ENCODE results near the gene PPIG. TPM values are rescaled to one million over a fixed set of nuclear protein-coding genes. Genes with fewer than 3 reads are reported as not detected.
"Not testable (repeated sequence)": the region's sequence is repeated elsewhere in the genome, so short reads cannot be mapped to it uniquely, and the experiment has no call there.

The PPIG gene
- total RNA-seq, 1 donor, result 25.3 TPM

- Histone ChIP-seq H3K36me3 (ENCODE audit: insufficient read depth, low read length) (no peaks in the 10 kb centered on the region), H2AFZ (ENCODE audit: low read length) (no peak overlapping the region), H3K4me3 (ENCODE audit: insufficient read depth, low read length) (no peak overlapping the region), H3K4me2 (ENCODE audit: insufficient read depth, low read length) (no peak overlapping the region), H4K20me1 (ENCODE audit: insufficient read depth, low read length) (no peaks in the 10 kb centered on the region), H3K27ac (ENCODE audit: low read depth, low read length) (no peak overlapping the region), H3K9me3 (ENCODE audit: low read depth, low read length) (no peaks in the 10 kb centered on the region), H3K79me2 (ENCODE audit: insufficient read depth, low read length) (no peaks in the 10 kb centered on the region), H3K27me3 (ENCODE audit: insufficient read depth, low read length) (peaks cover 5% of the 10 kb centered on the region), H3K4me1 (ENCODE audit: insufficient read depth, low read length) (no peaks in the 10 kb centered on the region)
- no peak for DNase-seq (ENCODE audit: insufficient read length, low spot score, missing footprints)
- TF ChIP-seq CTCF (IDR thresholded peaks at IDR 0.05; ENCODE audit: extremely low read depth, low read depth, low read length), result no peak
Observed at GRCh38 chr2:169683425-169684134, 99.4 kb downstream of the PPIG start.

GRCh38 chr2:169684135-169684565 lies 100.0 kb downstream of the PPIG start:
- H3K79me2 ChIP-seq (ENCODE audit: insufficient read depth, low read length), result no peaks in the 10 kb centered on the region
- TF ChIP-seq CTCF (IDR thresholded peaks at IDR 0.05; ENCODE audit: extremely low read depth, low read depth, low read length), result no peak
- no peaks in the 10 kb centered on the region for H4K20me1 ChIP-seq (ENCODE audit: insufficient read depth, low read length)
- H3K27ac ChIP-seq (ENCODE audit: low read depth, low read length), result no peak overlapping the region
- no peak for DNase-seq (ENCODE audit: insufficient read length, low spot score, missing footprints)
- no peak overlapping the region for H3K4me3 ChIP-seq (ENCODE audit: insufficient read depth, low read length)
- H3K9me3 ChIP-seq (ENCODE audit: low read depth, low read length), result no peaks in the 10 kb centered on the region
- H2AFZ ChIP-seq (ENCODE audit: low read length), result no peak overlapping the region
- no peak overlapping the region for H3K4me2 ChIP-seq (ENCODE audit: insufficient read depth, low read length)
- H3K4me1 ChIP-seq (ENCODE audit: insufficient read depth, low read length), result no peaks in the 10 kb centered on the region
- no peaks in the 10 kb centered on the region for H3K36me3 ChIP-seq (ENCODE audit: insufficient read depth, low read length)
- H3K27me3 ChIP-seq (ENCODE audit: insufficient read depth, low read length), result peaks cover 5% of the 10 kb centered on the region

GRCh38 chr2:169684712-169685111 lies 100.6 kb downstream of the PPIG start:
- not testable (repeated sequence) for H3K79me2 ChIP-seq (ENCODE audit: insufficient read depth, low read length); H3K4me2 ChIP-seq (ENCODE audit: insufficient read depth, low read length); H2AFZ ChIP-seq (ENCODE audit: low read length); DNase-seq (ENCODE audit: insufficient read length, low spot score, missing footprints); H3K4me3 ChIP-seq (ENCODE audit: insufficient read depth, low read length); H3K27me3 ChIP-seq (ENCODE audit: insufficient read depth, low read length); H3K36me3 ChIP-seq (ENCODE audit: insufficient read depth, low read length); H3K27ac ChIP-seq (ENCODE audit: low read depth, low read length); H3K9me3 ChIP-seq (ENCODE audit: low read depth, low read length); H3K4me1 ChIP-seq (ENCODE audit: insufficient read depth, low read length); H4K20me1 ChIP-seq (ENCODE audit: insufficient read depth, low read length)

- H3K36me3 ChIP-seq (ENCODE audit: insufficient read depth, low read length); H3K9me3 ChIP-seq (ENCODE audit: low read depth, low read length); H4K20me1 ChIP-seq (ENCODE audit: insufficient read depth, low read length); H3K4me1 ChIP-seq (ENCODE audit: insufficient read depth, low read length); H3K79me2 ChIP-seq (ENCODE audit: insufficient read depth, low read length); H3K4me3 ChIP-seq (ENCODE audit: insufficient read depth, low read length); DNase-seq (ENCODE audit: insufficient read length, low spot score, missing footprints); H2AFZ ChIP-seq (ENCODE audit: low read length); H3K4me2 ChIP-seq (ENCODE audit: insufficient read depth, low read length); H3K27ac ChIP-seq (ENCODE audit: low read depth, low read length); H3K27me3 ChIP-seq (ENCODE audit: insufficient read depth, low read length): not testable (repeated sequence)
Observed at GRCh38 chr2:169686825-169687224, 102.7 kb downstream of the PPIG start.

GRCh38 chr2:169687943-169688342 lies 103.8 kb downstream of the PPIG start:
- not testable (repeated sequence) for DNase-seq (ENCODE audit: insufficient read length, low spot score, missing footprints); H3K4me2 ChIP-seq (ENCODE audit: insufficient read depth, low read length); H3K9me3 ChIP-seq (ENCODE audit: low read depth, low read length); H3K27ac ChIP-seq (ENCODE audit: low read depth, low read length); H4K20me1 ChIP-seq (ENCODE audit: insufficient read depth, low read length); H3K4me1 ChIP-seq (ENCODE audit: insufficient read depth, low read length); H3K27me3 ChIP-seq (ENCODE audit: insufficient read depth, low read length); H2AFZ ChIP-seq (ENCODE audit: low read length); H3K79me2 ChIP-seq (ENCODE audit: insufficient read depth, low read length); H3K4me3 ChIP-seq (ENCODE audit: insufficient read depth, low read length); H3K36me3 ChIP-seq (ENCODE audit: insufficient read depth, low read length)

All from osteoblast (primary cell).